Heart left ventricle (tissue), 13 donors: ENCODE results near the gene BCAN.

Experiments used
- CTCF ChIP-seq, 12 donors: fragments of 200-600 bp; sonication (generic) in 4 of 12; IDR thresholded peaks; one replicate each; pipeline versions ENCODE4 v1.5.0 to v1.8.0; 2018 to 2022; ENCODE audit warnings: antibody characterized with exemption in 12 of 12, mild to moderate bottlenecking in 5 of 12
- POLR2A ChIP-seq, 2 donors: fragments of 450-650 bp; IDR thresholded peaks; one replicate each; pipeline ENCODE4 v1.6.1; 2017; ENCODE audit warnings: antibody characterized with exemption in 2 of 2, mild to moderate bottlenecking in 2 of 2, moderate library complexity in 2 of 2
- donor health status: ischemic (EF 13 %, LVEDD 7.1; RV severe dilation, severe dysfunction).
- donor health status: DM: no; HTN: yes; CAD: no.
- donor health status: DM: no; HTN: no; CAD: no.
- donor health status: ischemic (EF 25% LVEDD 6.9; RV normal size, moderate dysfunction).
- donor health status: ischemic (EF 25% LVEDD 5.7; RV mildly dilated, moderate dysfunction).
- donor health status: ischemic (EF 35%, LVEDD 5.7; RV mildly dilated, moderate dysfunction).
- donor health status: nonischemic (EF 11% LVEDD 7.7; RV severe dilation, severe dysfunction).
- donor health status: DM: yes; HTN: yes; CAD: no.
- donor health status: PGD.
- donor health status: ischemic (EF 29% LVEDD 5.4; RV normal size, mild dysfunction).
- donor health status: nonischemic (EF 23%, LVEDD 6.1; RV moderate dilation, normal function).

- TF ChIP-seq CTCF (IDR thresholded peaks at IDR 0.05): no peak
- TF ChIP-seq POLR2A (IDR thresholded peaks at IDR 0.05): no peak
Measured at GRCh38 chr1:156648951-156649350, 7.0 kb downstream of the BCAN start.
